HG02938 (cell line): ENCODE data around the gene RNF167.
A peak's percentile ranks its signal among the peaks of the same experiment; 100 is the strongest.

ENCODE experiments used
- ATAC-seq: cut with Tn5 transposase; IDR thresholded peaks from one replicate; pipeline ENCODE4 v1.9.1; 2021; ENCODE audit warnings: mild to moderate bottlenecking, moderate library complexity; ENCODE audit not compliant: unreplicated experiment

Gene RNF167

GRCh38 chr17:4937553-4937952, 2.5 kb upstream of the RNF167 start:
- ATAC-seq = no peak

GRCh38 chr17:4938069-4938491, 2.0 kb upstream of the RNF167 start:
- ATAC-seq = no peak

- ATAC-seq = no peak
Observed at GRCh38 chr17:4938688-4939545, 1.2 kb upstream of the RNF167 start.

GRCh38 chr17:4939546-4939795, 597 bp upstream of the RNF167 start:
- ATAC-seq = no peak

GRCh38 chr17:4940555-4941318, 669 bp downstream of the RNF167 start:
- ATAC-seq = no peak

GRCh38 chr17:4941319-4941610, 1.2 kb downstream of the RNF167 start:
- no peak for ATAC-seq

GRCh38 chr17:4942760-4943508, 2.9 kb downstream of the RNF167 start:
- no peak for ATAC-seq

- no peak for ATAC-seq
Observed at GRCh38 chr17:4944163-4944553, 4.1 kb downstream of the RNF167 start.

GRCh38 chr17:4944554-4945175, 4.6 kb downstream of the RNF167 start:
- no peak for ATAC-seq

- ATAC-seq = no peak
Observed at GRCh38 chr17:4945176-4945943, 5.3 kb downstream of the RNF167 start.

GRCh38 chr17:4945944-4946280, 5.8 kb downstream of the RNF167 start:
- ATAC-seq = no peak

GRCh38 chr17:4946312-4946976, 6.4 kb downstream of the RNF167 start:
- no peak for ATAC-seq

GRCh38 chr17:4947010-4947410, 6.9 kb downstream of the RNF167 start:
- no peak for ATAC-seq

GRCh38 chr17:4947411-4948165, 7.5 kb downstream of the RNF167 start:
- no peak for ATAC-seq

- ATAC-seq = peak; percentile 24
Observed at GRCh38 chr17:4948166-4948930, 8.3 kb downstream of the RNF167 start, which contains the start of gene PFN1. TSS of gene PFN1 (minus strand) at chr17:4948530. CDS start at chr17:4948394, 136 bp downstream.

GRCh38 chr17:4948931-4949320, 8.9 kb downstream of the RNF167 start:
- peak; percentile 18 for ATAC-seq

- ATAC-seq = peak; percentile 9
Observed at GRCh38 chr17:4949321-4950074, 9.4 kb downstream of the RNF167 start.
